Loucy (cell line): ENCODE measurements around the gene TLR3.

Experiments
- H2AFZ ChIP-seq: fragments of 200-600 bp; sonication (generic); 2 replicates; pipeline ENCODE4 v1.6.0; 2016; ENCODE audit warnings: antibody characterized with exemption, mild to moderate bottlenecking, low read length, moderate library complexity
- H3F3A ChIP-seq: fragments of 200-600 bp; 2 replicates; pipeline ENCODE4 v1.6.0; 2016; ENCODE audit warnings: antibody characterized with exemption, low read depth, mild to moderate bottlenecking
- H3K27me3 ChIP-seq: fragments of 200-600 bp; sonication (generic); 2 replicates; pipeline ENCODE4 v1.6.1; 2014; ENCODE audit warnings: low read length, mild to moderate bottlenecking; ENCODE audit not compliant: insufficient read depth, poor library complexity, severe bottlenecking
- H3K36me3 ChIP-seq: fragments of 200-600 bp; sonication (generic); 2 replicates; pipeline ENCODE4 v1.6.1; 2016; ENCODE audit warnings: low read length; ENCODE audit not compliant: insufficient read depth
- H3K4me1 ChIP-seq: fragments of 200-600 bp; sonication (generic); 2 replicates; pipeline ENCODE4 v1.5.1; 2014; ENCODE audit warnings: low read length, mild to moderate bottlenecking; ENCODE audit not compliant: insufficient read depth, poor library complexity, severe bottlenecking
- H3K4me2 ChIP-seq: fragments of 200-600 bp; sonication (generic); 2 replicates; pipeline ENCODE4 v1.6.0; 2014; ENCODE audit warnings: antibody characterized with exemption, low read length, low read depth, mild to moderate bottlenecking; ENCODE audit not compliant: poor library complexity, severe bottlenecking
- H3K4me3 ChIP-seq: fragments of 200-600 bp; sonication (generic); 2 replicates; pipeline ENCODE4 v1.5.1; 2014; ENCODE audit warnings: low read length, mild to moderate bottlenecking, mixed read lengths; ENCODE audit not compliant: poor library complexity, severe bottlenecking
- H3K79me2 ChIP-seq: fragments of 200-600 bp; sonication (generic); 2 replicates; pipeline ENCODE4 v1.6.1; 2014; ENCODE audit warnings: low read length; ENCODE audit not compliant: insufficient read depth
- H3K9ac ChIP-seq: fragments of 200-600 bp; sonication (generic); 2 replicates; pipeline ENCODE4 v1.6.0; 2014; ENCODE audit warnings: mild to moderate bottlenecking, low read depth, low read length, moderate library complexity; ENCODE audit not compliant: poor library complexity, severe bottlenecking
- H3K9me2 ChIP-seq: fragments of 200-600 bp; sonication (generic); replicated peaks from 2 replicates; pipeline ENCODE4 v1.6.1; 2016; ENCODE audit warnings: low read depth, low read length, mixed read lengths
- H3K9me3 ChIP-seq: fragments of 200-600 bp; sonication (generic); 2 replicates; pipeline ENCODE4 v1.6.1; 2014; ENCODE audit warnings: mild to moderate bottlenecking, antibody characterized with exemption, low read length, low read depth; ENCODE audit not compliant: insufficient read depth
- H4K20me1 ChIP-seq: fragments of 200-600 bp; sonication (generic); 2 replicates; pipeline ENCODE4 v1.6.0; 2014; ENCODE audit warnings: antibody characterized with exemption, low read length, mild to moderate bottlenecking; ENCODE audit not compliant: insufficient read depth, poor library complexity, severe bottlenecking
- CTCF ChIP-seq: fragments of 200-600 bp; sonication (generic); conservative IDR thresholded peaks from 2 replicates; pipeline ENCODE4 v1.5.1; 2014; ENCODE audit warnings: mild to moderate bottlenecking, antibody characterized with exemption, low read length
- EZH2phosphoT487 ChIP-seq: fragments of 200-600 bp; IDR thresholded peaks from 2 replicates; pipeline ENCODE4 v1.6.1; 2018; ENCODE audit warnings: antibody characterized with exemption, mild to moderate bottlenecking, moderate library complexity, borderline replicate concordance

The TLR3 gene

GRCh38 chr4:186096681-186097165 is 27.8 kb downstream of the TLR3 start:
- Histone ChIP-seq H3K9me3 (no peaks in the 10 kb centered on the region), H3K4me3 (no peak overlapping the region), H3K9ac (no peak overlapping the region), H3K4me1 (no peaks in the 10 kb centered on the region), H3K79me2 (no peaks in the 10 kb centered on the region), H3K27me3 (no peaks in the 10 kb centered on the region), H2AFZ (no peak overlapping the region), H4K20me1 (no peaks in the 10 kb centered on the region), H3K9me2 (no peaks in the 10 kb centered on the region), H3F3A (no peaks in the 10 kb centered on the region), H3K36me3 (no peaks in the 10 kb centered on the region), H3K4me2 (no peak overlapping the region)
- TF ChIP-seq CTCF (no peak), EZH2phosphoT487 (no peak)

- Histone ChIP-seq H3K4me1 (no peaks in the 10 kb centered on the region), H3K36me3 (no peaks in the 10 kb centered on the region), H3K9me3 (no peaks in the 10 kb centered on the region), H3K79me2 (no peaks in the 10 kb centered on the region), H3K4me2 (no peak overlapping the region), H2AFZ (no peak overlapping the region), H4K20me1 (no peaks in the 10 kb centered on the region), H3K27me3 (no peaks in the 10 kb centered on the region), H3K9ac (no peak overlapping the region), H3K4me3 (no peak overlapping the region), H3K9me2 (no peaks in the 10 kb centered on the region), H3F3A (no peaks in the 10 kb centered on the region)
- TF ChIP-seq EZH2phosphoT487 (no peak), CTCF (no peak)
These were observed 28.4 kb downstream of the TLR3 start for GRCh38 chr4:186097386-186097785.

GRCh38 chr4:186102931-186103330 is 34.0 kb downstream of the TLR3 start:
- Histone ChIP-seq H3K36me3 (no peaks in the 10 kb centered on the region), H3K9me2 (no peaks in the 10 kb centered on the region), H3K27me3 (no peaks in the 10 kb centered on the region), H3K4me3 (no peak overlapping the region), H3K9ac (no peak overlapping the region), H2AFZ (no peak overlapping the region), H3K4me1 (no peaks in the 10 kb centered on the region), H3K4me2 (no peak overlapping the region), H3F3A (no peaks in the 10 kb centered on the region), H4K20me1 (no peaks in the 10 kb centered on the region), H3K9me3 (no peaks in the 10 kb centered on the region), H3K79me2 (no peaks in the 10 kb centered on the region)
- TF ChIP-seq CTCF (no peak), EZH2phosphoT487 (no peak)
